Left lung (tissue), 10 donors: Measurements from ENCODE around the gene TMEM108. TPM values are rescaled to one million over a fixed set of nuclear protein-coding genes. Genes with fewer than 3 reads are reported as not detected.

Experiments
- ATAC-seq: fragments of 200-7000 bp; cut with Tn5 transposase; one replicate; pipeline ENCODE4 v1.9.1; 2020; ENCODE audit warnings: moderate library complexity
- DNase-seq, 4 donors: peaks; one replicate each; pipeline ENCODE4 v3.0.0-alpha.2; 2013 to 2020
- H3K27ac ChIP-seq, 2 donors: fragments of 200-600 bp; sonication (generic) in 1 of 2; one replicate each; pipeline versions ENCODE4 v1.5.0 to v1.8.0; 2020 to 2021
- H3K27me3 ChIP-seq, 2 donors: fragments of 200-600 bp; sonication (generic) in 1 of 2; one replicate each; pipeline versions ENCODE4 v1.5.0 to v1.8.0; 2020 to 2021
- H3K36me3 ChIP-seq, 2 donors: fragments of 200-600 bp; sonication (generic) in 1 of 2; one replicate each; pipeline versions ENCODE4 v1.5.0 to v1.8.0; 2020 to 2021
- H3K4me1 ChIP-seq, 2 donors: fragments of 200-600 bp; one replicate each; pipeline ENCODE4 v1.8.0; 2021
- H3K4me3 ChIP-seq, 2 donors: fragments of 200-600 bp; sonication (generic) in 1 of 2; one replicate each; pipeline versions ENCODE4 v1.5.0 to v1.8.0; 2020 to 2021; ENCODE audit warnings: mild to moderate bottlenecking in 1 of 2
- H3K9me3 ChIP-seq, 2 donors: fragments of 200-600 bp; sonication (generic) in 1 of 2; one replicate each; pipeline versions ENCODE4 v1.5.0 to v1.8.0; 2020 to 2021
- CTCF ChIP-seq, 2 donors: fragments of 200-600 bp; sonication (generic) in 1 of 2; IDR thresholded peaks; one replicate each; pipeline versions ENCODE4 v1.5.0 to v1.8.0; 2021; ENCODE audit warnings: antibody characterized with exemption in 2 of 2
- intact Hi-C, 2 donors: fragments of 100-400 bp; cut with DNase I; formaldehyde crosslinking; loops; one replicate each; pipeline versions ENCODE4 v1.11.2 to v1.14.2; 2022
- polyA plus RNA-seq, 6 donors: library from polyadenylated mRNA; unstranded; fragments of 120-200 nt; gene quantifications; one replicate each; pipeline ENCODE4 v1.2.1, GENCODE V29; 2013; ENCODE audit not compliant: insufficient read length in 6 of 6
- total RNA-seq, 2 donors: library from RNA; stranded (reverse); fragmentation: NEBNext Ultra II Directional; extraction: Animal tissue kit (Norgen Biotek cat#: 25700); gene quantifications; one replicate each; pipeline ENCODE4 v1.2.1, GENCODE V29; 2021
- donor health status: DM: no; HTN: yes; CAD: no.
- donor health status: DM: no; HTN: no; CAD: no.

The TMEM108 gene
- total and polyA plus RNA-seq, 8 donors: 18.5 to 58.8 (median 43.7) TPM

- intact Hi-C loops: no loop called here
- no peak for TF ChIP-seq CTCF (IDR thresholded peaks at IDR 0.05)
- Histone ChIP-seq H3K36me3 (no peaks in the 10 kb centered on the region), H3K4me1 (peaks cover 0 to 5% of the 10 kb centered on the region in 2 donors), H3K9me3 (no peaks in the 10 kb centered on the region), H3K27ac (no peak overlapping the region), H3K4me3 (no peak overlapping the region), H3K27me3 (no peaks in the 10 kb centered on the region)
- DNase-seq: no peak
- ATAC-seq: no peak
Observed at GRCh38 chr3:133444423-133444774, 406.2 kb downstream of the TMEM108 start.

- no peaks in the 10 kb centered on the region for H3K9me3 ChIP-seq
- no peak for ATAC-seq
Observed at GRCh38 chr3:133445108-133445507, 406.9 kb downstream of the TMEM108 start.

More at GRCh38 chr3:133445108-133445507, 406.9 kb downstream of the TMEM108 start:
- Histone ChIP-seq H3K27ac (no peak overlapping the region), H3K27me3 (no peaks in the 10 kb centered on the region), H3K4me1 (peaks cover 0 to 5% of the 10 kb centered on the region in 2 donors), H3K36me3 (no peaks in the 10 kb centered on the region), H3K4me3 (no peak overlapping the region)
- no peak for DNase-seq
- no peak for TF ChIP-seq CTCF (IDR thresholded peaks at IDR 0.05)
- intact Hi-C loops: no loop called here
